Epithelial cell of esophagus (primary cell): ENCODE data around the gene ALKAL2.
"Not testable (repeated sequence)": the region's sequence is repeated elsewhere in the genome, so short reads cannot be mapped to it uniquely, and the experiment has no call there.

Experiments
- DNase-seq: peaks from one replicate; pipeline ENCODE4 v3.0.0; 2010; ENCODE audit warnings: low read depth
- H3K4me3 ChIP-seq: 2 replicates; pipeline ENCODE4 v1.5.1; 2011; ENCODE audit warnings: mild to moderate bottlenecking, low read length, control low read depth
- TF ChIP-seq, protein P1 (sequence below): IDR thresholded peaks from 2 replicates; pipeline ENCODE4 v1.5.1; 2011; ENCODE audit warnings: low read depth, mild to moderate bottlenecking, low read length, control low read depth, inconsistent platforms; ENCODE audit not compliant: insufficient read depth; ENCODE audit errors: missing control alignments

ALKAL2 gene, protein sequence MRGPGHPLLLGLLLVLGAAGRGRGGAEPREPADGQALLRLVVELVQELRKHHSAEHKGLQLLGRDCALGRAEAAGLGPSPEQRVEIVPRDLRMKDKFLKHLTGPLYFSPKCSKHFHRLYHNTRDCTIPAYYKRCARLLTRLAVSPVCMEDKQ

DNA sequence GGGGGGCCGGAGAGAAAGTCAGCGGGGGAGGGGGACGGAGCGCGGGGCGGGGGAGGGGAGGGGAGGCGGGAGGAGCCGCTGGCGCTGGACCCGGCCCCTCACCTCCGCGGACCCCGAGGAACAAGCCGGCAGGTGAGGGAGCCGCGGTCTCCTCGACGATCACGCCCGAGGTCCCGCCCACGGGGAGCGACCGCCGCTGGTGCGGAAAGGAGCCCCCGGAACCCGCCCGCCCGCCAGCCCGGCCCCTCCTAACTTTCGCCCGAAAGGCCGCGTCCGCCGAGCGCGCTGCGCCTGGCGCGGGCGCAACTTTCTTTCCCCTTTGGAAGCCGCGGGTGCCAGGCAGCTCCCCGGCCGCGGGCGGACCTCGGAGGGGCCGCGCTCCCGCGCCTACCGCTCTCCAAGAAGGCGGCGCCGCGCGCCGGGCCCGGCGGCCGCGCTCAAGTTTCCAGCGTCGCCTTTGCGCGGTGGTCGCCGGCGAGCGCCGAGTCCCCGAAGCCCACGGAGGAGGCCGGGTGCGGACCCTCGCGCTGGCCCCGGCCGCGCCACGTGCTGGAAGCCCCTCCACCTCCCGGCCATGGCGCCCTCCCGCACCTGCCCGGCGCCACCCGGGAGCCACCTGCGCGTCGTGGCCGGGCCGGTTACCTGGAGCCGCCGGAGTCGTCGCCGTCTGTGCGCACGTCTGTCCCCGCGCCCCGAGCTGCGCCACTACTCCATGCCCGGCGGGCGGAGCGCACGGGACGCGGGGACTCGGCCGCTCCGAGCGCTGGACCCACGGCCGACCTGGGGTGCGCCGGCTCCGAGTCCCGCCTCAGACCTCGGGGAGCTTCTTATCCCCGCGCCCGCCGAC lies at the start of gene ALKAL2:
Gene ALKAL2, minus strand, starts transcription at position 181 of the 847 bp plus-strand sequence. CDS start 256 bp downstream, outside the sequence.
- TF ChIP-seq, protein P1, sequence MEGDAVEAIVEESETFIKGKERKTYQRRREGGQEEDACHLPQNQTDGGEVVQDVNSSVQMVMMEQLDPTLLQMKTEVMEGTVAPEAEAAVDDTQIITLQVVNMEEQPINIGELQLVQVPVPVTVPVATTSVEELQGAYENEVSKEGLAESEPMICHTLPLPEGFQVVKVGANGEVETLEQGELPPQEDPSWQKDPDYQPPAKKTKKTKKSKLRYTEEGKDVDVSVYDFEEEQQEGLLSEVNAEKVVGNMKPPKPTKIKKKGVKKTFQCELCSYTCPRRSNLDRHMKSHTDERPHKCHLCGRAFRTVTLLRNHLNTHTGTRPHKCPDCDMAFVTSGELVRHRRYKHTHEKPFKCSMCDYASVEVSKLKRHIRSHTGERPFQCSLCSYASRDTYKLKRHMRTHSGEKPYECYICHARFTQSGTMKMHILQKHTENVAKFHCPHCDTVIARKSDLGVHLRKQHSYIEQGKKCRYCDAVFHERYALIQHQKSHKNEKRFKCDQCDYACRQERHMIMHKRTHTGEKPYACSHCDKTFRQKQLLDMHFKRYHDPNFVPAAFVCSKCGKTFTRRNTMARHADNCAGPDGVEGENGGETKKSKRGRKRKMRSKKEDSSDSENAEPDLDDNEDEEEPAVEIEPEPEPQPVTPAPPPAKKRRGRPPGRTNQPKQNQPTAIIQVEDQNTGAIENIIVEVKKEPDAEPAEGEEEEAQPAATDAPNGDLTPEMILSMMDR = no peak
- peak; percentile 16 for DNase-seq
- no peak within 1 kb of the TSS for H3K4me3 ChIP-seq

DNA sequence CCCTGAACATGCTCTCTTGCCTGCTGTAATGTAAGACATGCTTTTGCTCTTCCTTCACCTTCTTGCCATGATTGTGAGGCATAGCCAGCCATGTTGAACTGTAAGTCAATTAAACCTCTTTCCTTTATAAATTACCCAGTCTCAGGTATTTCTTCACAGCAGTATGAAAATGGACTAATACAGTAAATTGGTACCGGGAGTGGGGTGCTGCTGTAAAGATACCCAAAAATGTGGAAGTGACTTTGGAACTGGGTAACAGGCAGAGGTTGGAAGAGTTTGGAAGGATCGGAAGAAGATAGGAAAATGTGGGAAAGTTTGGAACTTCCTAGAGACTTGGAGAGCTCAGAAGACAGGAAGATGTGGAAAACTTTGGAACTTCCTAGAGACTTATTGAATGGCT lies 49.1 kb upstream of the ALKAL2 start:
- not testable (repeated sequence) for DNase-seq, H3K4me3 ChIP-seq

DNA sequence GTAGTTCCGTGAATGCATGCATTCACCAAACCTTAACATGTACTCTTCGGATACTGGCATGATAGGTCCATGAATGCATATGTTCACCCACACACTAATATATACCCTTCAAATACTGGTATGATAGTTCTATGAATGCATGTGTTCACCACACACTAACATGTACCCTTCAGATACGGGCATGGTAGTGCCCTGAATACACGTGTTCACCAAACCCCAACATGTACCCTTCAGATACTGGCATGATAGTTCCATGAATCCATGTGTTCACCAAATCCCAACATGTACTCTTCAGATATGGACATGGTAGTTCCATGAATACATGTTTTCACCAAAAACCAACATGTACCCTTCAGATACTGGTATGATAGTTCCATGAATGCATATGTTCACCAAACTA lies 48.5 kb upstream of the ALKAL2 start:
- no peak overlapping the region for H3K4me3 ChIP-seq
- TF ChIP-seq, protein P1 = no peak

DNA sequence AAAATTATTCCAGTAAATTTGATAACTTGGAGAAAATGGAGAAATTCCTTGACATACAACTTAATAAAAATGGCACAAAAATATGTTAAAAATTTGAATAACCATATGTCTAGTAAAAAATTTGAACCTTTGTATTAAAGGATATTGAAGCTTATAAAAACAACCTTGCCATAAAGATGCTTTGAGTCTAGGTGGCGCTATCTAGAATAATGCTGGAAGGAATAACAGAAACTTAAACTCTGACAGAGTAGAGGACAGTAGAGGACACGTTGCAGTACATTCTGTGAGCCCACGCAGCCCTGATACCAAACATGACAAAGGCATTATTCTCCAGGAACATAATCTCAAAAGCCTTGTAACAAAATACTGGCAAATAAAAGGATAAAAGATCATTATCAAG lies 44.7 kb upstream of the ALKAL2 start:
- DNase-seq = no peak
- no peak overlapping the region for H3K4me3 ChIP-seq
- TF ChIP-seq, protein P1 = no peak

More for the DNA sequence above, 48.5 kb upstream of the ALKAL2 start:
- DNase-seq = no peak

DNA sequence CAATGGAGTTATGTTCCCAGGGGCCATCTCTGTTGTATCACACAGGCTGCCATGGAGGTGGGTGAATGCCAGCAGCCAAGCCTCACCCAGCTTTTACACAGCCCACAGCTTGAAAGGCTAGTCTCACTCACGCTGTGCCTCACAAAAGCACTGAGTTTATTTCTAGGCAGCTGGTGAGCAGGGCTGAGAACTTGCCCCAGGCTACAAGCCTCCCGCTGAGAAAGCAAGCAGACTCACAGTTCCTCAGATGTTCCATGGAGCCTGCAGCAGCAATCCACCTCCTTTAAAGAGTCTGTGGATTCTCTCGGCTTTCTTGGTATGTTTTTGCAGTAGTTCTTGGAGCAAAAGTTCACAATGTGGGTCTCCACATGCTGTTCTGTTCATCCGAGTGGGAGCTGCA lies 40.9 kb upstream of the ALKAL2 start:
- no peak overlapping the region for H3K4me3 ChIP-seq
- TF ChIP-seq, protein P1 = no peak
- peak; percentile 11 for DNase-seq

DNA sequence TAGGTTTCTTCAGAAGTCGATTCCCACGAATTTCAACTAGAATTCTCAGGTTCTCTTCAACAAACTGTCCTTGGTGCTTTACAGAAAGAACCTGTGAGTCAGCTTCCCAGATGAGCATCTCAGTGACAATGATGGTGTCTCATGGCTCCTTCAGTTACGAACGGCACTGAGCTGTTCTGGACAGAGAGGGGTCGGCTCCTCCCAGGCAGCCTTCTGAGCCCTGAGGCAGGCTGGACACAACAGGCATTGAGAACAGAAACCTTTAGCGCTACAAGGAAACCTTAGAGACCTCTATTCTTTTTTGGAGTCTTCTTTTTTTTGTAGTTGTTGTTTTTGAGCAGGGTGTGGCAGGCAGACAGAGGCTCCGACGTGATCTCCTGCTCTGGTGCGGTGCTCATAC lies 35.1 kb upstream of the ALKAL2 start:
- TF ChIP-seq, protein P1 = no peak
- no peak overlapping the region for H3K4me3 ChIP-seq
- no peak for DNase-seq

DNA sequence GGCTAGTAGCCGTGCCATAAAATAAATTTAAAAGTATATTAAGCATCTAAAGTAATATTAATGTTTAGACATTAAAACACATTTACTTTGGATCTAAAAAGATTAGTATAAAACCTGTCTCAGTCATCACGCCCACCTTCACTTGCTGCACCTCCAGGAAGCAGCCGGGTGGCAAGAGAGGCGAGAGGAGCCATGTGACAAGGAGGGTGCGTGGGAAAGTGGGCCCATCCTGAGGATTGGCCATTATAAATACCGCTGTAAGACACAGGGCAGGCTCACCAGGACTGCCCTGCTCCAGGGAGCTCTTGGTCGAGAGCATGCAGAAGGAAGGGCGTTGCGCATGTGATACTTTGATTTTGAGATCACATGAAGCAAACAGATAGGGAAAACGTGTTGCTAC lies 34.4 kb upstream of the ALKAL2 start:
- TF ChIP-seq, protein P1 = no peak
- no peak for DNase-seq
- H3K4me3 ChIP-seq = no peak overlapping the region
